Kidney glomerular epithelial cell (primary cell): ENCODE results near the gene PHACTR2.
"Not testable (repeated sequence)": the region's sequence is repeated elsewhere in the genome, so short reads cannot be mapped to it uniquely, and the experiment has no call there.

Experiments
- DNase-seq: peaks from one replicate; lab custom pipeline; 2025; lab: John Stamatoyannopoulos, UW

PHACTR2 gene

GRCh38 chr6:143698759-143699429 is 21.1 kb downstream of the PHACTR2 start:
- no peak for DNase-seq

- DNase-seq: no peak
Measured at GRCh38 chr6:143699430-143699825, 21.7 kb downstream of the PHACTR2 start.

- DNase-seq: no peak
Measured at GRCh38 chr6:143700684-143701348, 23.1 kb downstream of the PHACTR2 start.

GRCh38 chr6:143701349-143702234 is 23.8 kb downstream of the PHACTR2 start:
- DNase-seq: no peak

GRCh38 chr6:143705569-143705968 is 27.8 kb downstream of the PHACTR2 start:
- DNase-seq: no peak

GRCh38 chr6:143707697-143708096 is 29.9 kb downstream of the PHACTR2 start:
- no peak for DNase-seq

GRCh38 chr6:143708889-143709288 is 31.1 kb downstream of the PHACTR2 start:
- no peak for DNase-seq

- no peak for DNase-seq
Measured at GRCh38 chr6:143711714-143712113, 33.9 kb downstream of the PHACTR2 start.

GRCh38 chr6:143718472-143718871 is 40.7 kb downstream of the PHACTR2 start:
- no peak for DNase-seq

GRCh38 chr6:143721642-143722041 is 43.9 kb downstream of the PHACTR2 start:
- DNase-seq: no peak

GRCh38 chr6:143724876-143725275 is 47.1 kb downstream of the PHACTR2 start:
- DNase-seq: no peak

- no peak for DNase-seq
Measured at GRCh38 chr6:143726015-143726647, 48.4 kb downstream of the PHACTR2 start.

- DNase-seq: no peak
Measured at GRCh38 chr6:143727035-143727434, 49.3 kb downstream of the PHACTR2 start.

GRCh38 chr6:143731789-143732188 is 54.0 kb downstream of the PHACTR2 start:
- no peak for DNase-seq

GRCh38 chr6:143732536-143732935 is 54.8 kb downstream of the PHACTR2 start:
- no peak for DNase-seq

GRCh38 chr6:143733510-143733909 is 55.7 kb downstream of the PHACTR2 start:
- no peak for DNase-seq

- no peak for DNase-seq
Measured at GRCh38 chr6:143734641-143735063, 56.9 kb downstream of the PHACTR2 start.

GRCh38 chr6:143738072-143738690 is 60.4 kb downstream of the PHACTR2 start:
- not testable (repeated sequence) for DNase-seq

- no peak for DNase-seq
Measured at GRCh38 chr6:143739341-143739851, 61.6 kb downstream of the PHACTR2 start.

- no peak for DNase-seq
Measured at GRCh38 chr6:143740213-143740612, 62.4 kb downstream of the PHACTR2 start.

GRCh38 chr6:143741480-143741879 is 63.7 kb downstream of the PHACTR2 start:
- DNase-seq: no peak
